K562 (cell line): ENCODE results near the gene BCO2. TPM values are rescaled to one million over a fixed set of nuclear protein-coding genes. Genes with fewer than 3 reads are reported as not detected.

Experiments
- ATAC-seq: fragments of 200-7000 bp; cut with Tn5 transposase; 3 replicates; pipeline ENCODE4 v1.9.1; 2020; ENCODE audit warnings: moderate library complexity
- BruUV-seq: library from RNA; stranded (reverse); fragments of 400-500 nt; replicated peaks from 2 replicates; lab custom pipeline; 2021; lab: Mats Ljungman, UMichigan
- CTCF ChIA-PET: fragments of 300-600 bp; formaldehyde crosslinking; extraction: SDS; loops from one replicate; lab custom pipeline; 2021; ENCODE audit warnings: low intra/inter-chr PET ratio; lab: Yijun Ruan, JAX
- POLR2A ChIA-PET: fragments of 300-600, 350-650 bp; sonication (Branson Sonifier 250); formaldehyde crosslinking; extraction: SDS; loops from one replicate; lab custom pipeline; 2021; ENCODE audit warnings: antibody characterized with exemption, inconsistent platforms; lab: Yijun Ruan, JAX
- DNase-seq, 4 experiments: peaks; one replicate each; pipeline versions ENCODE4 v3.0.0 to v3.0.0-alpha.2; 2011 to 2018; ENCODE audit warnings: low spot score in 3 of 4, mixed read lengths in 3 of 4; ENCODE audit errors: extremely low read depth in 1 of 4
- FAIRE-seq: peaks from 2 replicates; lab custom pipeline; 2011; peaks lifted over from hg19 to GRCh38; lab: Jason Lieb, UNC
- H2AFZ ChIP-seq: 2 replicates; pipeline ENCODE4 v1.6.0; 2011; ENCODE audit warnings: low read depth, low read length, control low read depth, inconsistent platforms
- H3K27ac ChIP-seq: fragments of 200-600 bp; 3 replicates; pipeline ENCODE4 v1.8.0; 2011; ENCODE audit warnings: low read depth, mild to moderate bottlenecking, control low read depth, inconsistent platforms, low read length, moderate library complexity, mixed read lengths; ENCODE audit errors: extremely low read depth
- H3K27me3 ChIP-seq, 2 experiments: fragments of 300-600 bp in 1 of 2; 2 replicates in 1 of 2; 3 replicates in 1 of 2; pipeline versions ENCODE4 v1.6.0 to v1.8.0; 2011; ENCODE audit warnings: inconsistent platforms in 2 of 2, low read length in 2 of 2, mild to moderate bottlenecking in 1 of 2, mixed read lengths in 1 of 2, moderate library complexity in 1 of 2; ENCODE audit not compliant: control insufficient read depth in 2 of 2, insufficient read depth in 2 of 2
- H3K36me3 ChIP-seq: fragments of 300-600 bp; 3 replicates; pipeline ENCODE4 v1.8.0; 2011; ENCODE audit warnings: mild to moderate bottlenecking, low read length, inconsistent platforms; ENCODE audit not compliant: control insufficient read depth, insufficient read depth
- H3K4me1 ChIP-seq, 2 experiments: fragments of 200-600 bp in 1 of 2; replicated peaks in 1 of 2; 2 replicates in 1 of 2; 3 replicates in 1 of 2; pipeline versions ENCODE4 v1.5.1 to v1.8.0; 2011; ENCODE audit warnings: inconsistent platforms in 2 of 2, low read length in 2 of 2, mild to moderate bottlenecking in 1 of 2, mixed read lengths in 1 of 2, moderate library complexity in 1 of 2; ENCODE audit not compliant: control insufficient read depth in 2 of 2, insufficient read depth in 2 of 2
- H3K4me2 ChIP-seq: 2 replicates; pipeline ENCODE4 v1.6.1; 2011; ENCODE audit warnings: low read length, control low read depth, inconsistent platforms, mixed read lengths; ENCODE audit not compliant: insufficient read depth
- H3K4me3 ChIP-seq: fragments of 200-600 bp; sonication (generic), shearing (Covaris generic); 2 replicates; pipeline ENCODE4 v1.5.1; 2016; ENCODE audit warnings: control low read depth, inconsistent platforms
- H3K79me2 ChIP-seq: fragments of 200-600 bp; 3 replicates; pipeline ENCODE4 v1.8.0; 2011; ENCODE audit warnings: low read length, inconsistent platforms; ENCODE audit not compliant: control insufficient read depth, insufficient read depth
- H3K9ac ChIP-seq, 2 experiments: 2 replicates each; pipeline versions ENCODE4 v1.6.0 to v1.6.1; 2011; ENCODE audit warnings: low read depth in 2 of 2, low read length in 2 of 2, control low read depth in 1 of 2, inconsistent platforms in 1 of 2, mild to moderate bottlenecking in 1 of 2, mixed read lengths in 1 of 2; ENCODE audit not compliant: insufficient read depth in 1 of 2
- H3K9me1 ChIP-seq: one replicate; pipeline ENCODE4 v1.6.0; 2011; ENCODE audit warnings: inconsistent platforms, mild to moderate bottlenecking, low read length, moderate library complexity; ENCODE audit not compliant: control insufficient read depth, insufficient read depth
- H3K9me3 ChIP-seq: replicated peaks from 2 replicates; pipeline ENCODE4 v1.5.1; 2011; ENCODE audit warnings: low read depth, low read length, inconsistent platforms; ENCODE audit not compliant: control insufficient read depth, insufficient read depth
- H4K20me1 ChIP-seq: replicated peaks from 2 replicates; pipeline ENCODE4 v1.6.1; 2011; ENCODE audit warnings: low read length, inconsistent platforms, mixed read lengths; ENCODE audit not compliant: control insufficient read depth, insufficient read depth
- DPF2 ChIP-seq: fragments of 450-650 bp; IDR thresholded peaks from 2 replicates; pipeline ENCODE4 v1.6.1; 2016
- EZH2 ChIP-seq: IDR thresholded peaks from 2 replicates; pipeline ENCODE4 v1.6.1; 2012; ENCODE audit warnings: low read depth, mild to moderate bottlenecking, inconsistent platforms, low read length, borderline replicate concordance
- NFIC ChIP-seq: fragments of 450-650 bp; IDR thresholded peaks from 2 replicates; pipeline ENCODE4 v1.6.1; 2017; ENCODE audit warnings: mild to moderate bottlenecking, inconsistent platforms
- NR4A1 ChIP-seq, 2 experiments: fragments of 250-450 bp in 1 of 2; fragments of 450-650 bp in 1 of 2; sonication (Bioruptor Pico) in 1 of 2; IDR thresholded peaks; 2 replicates each; pipeline versions ENCODE4 v1.4.0 to v1.6.1; 2016 to 2020; ENCODE audit warnings: mild to moderate bottlenecking in 2 of 2, missing compliant biosample characterization in 1 of 2, missing genetic modification characterization in 1 of 2, moderate library complexity in 1 of 2
- OTX1 ChIP-seq: fragments of 450-650 bp; formaldehyde crosslinking; IDR thresholded peaks from 2 replicates; pipeline ENCODE4 v1.4.0; 2022; ENCODE audit warnings: mild to moderate bottlenecking
- ZNF121 ChIP-seq: sonication (generic); formaldehyde crosslinking; conservative IDR thresholded peaks from 2 replicates; pipeline ENCODE4 v1.8.0; 2022; ENCODE audit warnings: missing genetic modification reagents
- ZNF76 ChIP-seq: fragments of 250-450 bp; sonication (Bioruptor Pico); IDR thresholded peaks from 2 replicates; pipeline ENCODE4 v1.4.0; 2020; ENCODE audit warnings: mild to moderate bottlenecking, moderate library complexity, borderline replicate concordance
- ZSCAN32 ChIP-seq: fragments of 450-650 bp; formaldehyde crosslinking; IDR thresholded peaks from 2 replicates; pipeline ENCODE4 v1.4.0; 2020; ENCODE audit warnings: mild to moderate bottlenecking, moderate library complexity
- WGBS: fragments of 100-300 bp; shearing (Covaris generic); methylation state at CpG from one replicate; pipeline ENCODE4 v1.1.6; 2016; ENCODE audit warnings: low coverage, mixed read lengths; ENCODE audit not compliant: insufficient coverage; ENCODE audit errors: missing lambda C conversion rate; 5-methylcytosine and 5-hydroxymethylcytosine counted together
- in situ Hi-C: fragments of 300-500 bp; cut with MboI; formaldehyde crosslinking; loops from 4 replicates; pipeline ENCODE4 v1.15.0; 2018; ENCODE audit warnings: inconsistent platforms, mixed read lengths
- intact Hi-C: fragments of 100-400 bp; cut with micrococcal nuclease; formaldehyde crosslinking; loops from 2 replicates; pipeline ENCODE4 v1.14.2; 2022
- polyA plus RNA-seq, 8 experiments: library from polyadenylated mRNA; depleted of rRNA in 4 of 8; stranded (reverse) in 5 of 8; unstranded in 3 of 8; fragments of >200 nt; fragmentation: Nextera tagmentation in 2 of 8; fragmentation: Illumina TruSeq in 1 of 8; extraction: Ambion mirVana in 2 of 8; extraction: Trizol in 1 of 8; gene quantifications; 2 replicates each; pipeline versions ENCODE4 v1.2.1 to v1.2.3, GENCODE V29; 2011 to 2014; ENCODE audit warnings: inconsistent platforms in 1 of 8, missing spikeins in 1 of 8
- total RNA-seq, 7 experiments: library from RNA; depleted of rRNA in 6 of 7; stranded (reverse); fragments of >200 nt in 6 of 7; fragmentation: Illumina TruSeq in 2 of 7; extraction: Trizol in 2 of 7; gene quantifications; 2 replicates each; pipeline versions ENCODE4 v1.2.1 to v1.2.3, GENCODE V29; 2011 to 2021; ENCODE audit warnings: low replicate concordance in 1 of 7

The BCO2 gene
- total and polyA plus RNA-seq, 9 of the 15 experiments (the other 6 are each of a cell fraction or from before 2014, with no cell fraction given), result 0.21 to 1.0 (median 0.47) TPM; not detected in 1

- Histone ChIP-seq H3K9me1 (no peaks in the 10 kb centered on the region), H3K79me2 (peaks cover 26% of the 10 kb centered on the region), H4K20me1 (no peaks in the 10 kb centered on the region), H3K4me3 (peak overlapping the region; percentile 85), H3K27ac (peak overlapping the region; percentile 87), H3K4me2 (peak overlapping the region; percentile 91), H3K27me3 (no peaks in the 10 kb centered on the region), H3K4me1 (peaks cover 5 to 8% of the 10 kb centered on the region in 2 experiments; a peak in 3 of 5 replicates), H2AFZ (peak overlapping the region; percentile 99), H3K9me3 (no peaks in the 10 kb centered on the region), H3K9ac (peak overlapping the region; percentile 88 to 94), H3K36me3 (peaks cover 28% of the 10 kb centered on the region)
- no peak for DNase-seq
- intact Hi-C loops, result loop anchor here (1.0 kb wide), 1 partner anchor 55 kb away; no protein-coding TSS in a partner anchor
- ATAC-seq, result no peak
- ChIA-PET CTCF (interaction anchor here (1.5 kb wide), 1 partner anchor 53 kb away, joined by 3 read pairs; no protein-coding TSS in a partner anchor), POLR2A (interaction anchor here (1.0 kb wide), 1 partner anchor 15 kb away, joined by 3 read pairs; no protein-coding TSS in a partner anchor)
- TF ChIP-seq ZNF121 (CRISPR knock-in tag) (peak; percentile 91), OTX1 (CRISPR knock-in tag) (0 out of 2 replicates have a peak, but pooled peaks have one; percentile 40), ZNF76 (0 out of 2 replicates have a peak, but pooled peaks have one; percentile 39), EZH2 (no peak), NR4A1 (CRISPR knock-in tag; IDR thresholded peaks at IDR 0.05) (0 out of 2 replicates have a peak, but pooled peaks have one; percentile 34), NR4A1 (tag; IDR thresholded peaks at IDR 0.05) (no peak), DPF2 (0 out of 2 replicates have a peak, but pooled peaks have one; percentile 61), ZSCAN32 (CRISPR knock-in tag) (0 out of 2 replicates have a peak, but pooled peaks have one; percentile 35), NFIC (no peak)
- TSS peak; percentile 85 for BruUV-seq
- 26% methylated on average over 7 of the region's 8 CpGs for WGBS
- no peak for FAIRE-seq
- in situ Hi-C loops, result loop anchor here (10.0 kb wide), 2 partner anchors 329 to 621 kb away; partner anchors contain the start of gene SIK2
Observed at GRCh38 chr11:112225753-112226061, 50.4 kb downstream of the BCO2 start.
